Ishikawa (cell line): Measurements from ENCODE around the gene FARS2.

ENCODE experiments used
- CEBPB ChIP-seq: IDR thresholded peaks from 2 replicates; pipeline ENCODE4 v1.6.1; 2012
- CREB1 ChIP-seq: IDR thresholded peaks from 2 replicates; pipeline ENCODE4 v1.6.1; 2012; ENCODE audit warnings: low read depth
- EGR1 ChIP-seq: IDR thresholded peaks from 2 replicates; pipeline ENCODE4 v1.6.1; 2012
- EP300 ChIP-seq: IDR thresholded peaks from 2 replicates; pipeline ENCODE4 v1.6.1; 2012; ENCODE audit warnings: borderline replicate concordance
- NFIC ChIP-seq: IDR thresholded peaks from 2 replicates; pipeline ENCODE4 v1.6.1; 2012
- RAD21 ChIP-seq: IDR thresholded peaks from 2 replicates; pipeline ENCODE4 v1.6.1; 2012; ENCODE audit warnings: low read depth
- TAF1 ChIP-seq: IDR thresholded peaks from 2 replicates; pipeline ENCODE4 v1.6.1; 2012; ENCODE audit warnings: low read depth, mild to moderate bottlenecking
- TCF12 ChIP-seq: IDR thresholded peaks from 2 replicates; pipeline ENCODE4 v1.6.1; 2012; ENCODE audit warnings: low read depth
- YY1 ChIP-seq: IDR thresholded peaks from 2 replicates; pipeline ENCODE4 v1.6.1; 2012; ENCODE audit warnings: low read depth
- ZBTB7A ChIP-seq: IDR thresholded peaks from 2 replicates; pipeline ENCODE4 v1.6.1; 2012; ENCODE audit warnings: low read depth
- TF ChIP-seq, protein P1 (sequence below): IDR thresholded peaks from 2 replicates; pipeline ENCODE4 v1.6.1; 2012; ENCODE audit warnings: low read depth, mild to moderate bottlenecking
- TF ChIP-seq, protein P2 (sequence below): IDR thresholded peaks from 2 replicates; pipeline ENCODE4 v1.6.1; 2012
- TF ChIP-seq, protein P3 (sequence below): IDR thresholded peaks from 2 replicates; pipeline ENCODE4 v1.6.1; 2012

DNA sequence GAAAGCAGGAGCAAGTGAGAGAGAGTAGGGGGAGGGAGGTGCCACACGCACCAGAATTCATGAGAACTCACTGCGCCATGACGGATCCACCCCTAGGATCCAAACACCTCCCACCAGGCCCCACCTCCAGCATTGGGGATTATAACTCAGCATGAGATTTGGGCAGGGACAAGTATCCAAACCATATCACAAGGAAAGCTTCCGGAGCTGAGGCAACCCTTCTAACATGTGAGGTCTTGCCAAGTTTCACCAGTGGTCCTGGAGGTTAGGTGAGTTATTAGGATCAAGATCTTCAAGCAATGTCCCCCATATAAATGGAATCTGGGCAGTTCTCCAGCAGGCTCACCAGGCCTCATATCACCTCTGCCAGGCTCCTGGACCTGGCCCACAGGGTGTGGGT lies 437.0 kb downstream of the FARS2 start:
- TF ChIP-seq TAF1, result no peak
- TF ChIP-seq RAD21, result no peak
- peak; percentile 71 for TF ChIP-seq EP300
- TF ChIP-seq, protein P1, sequence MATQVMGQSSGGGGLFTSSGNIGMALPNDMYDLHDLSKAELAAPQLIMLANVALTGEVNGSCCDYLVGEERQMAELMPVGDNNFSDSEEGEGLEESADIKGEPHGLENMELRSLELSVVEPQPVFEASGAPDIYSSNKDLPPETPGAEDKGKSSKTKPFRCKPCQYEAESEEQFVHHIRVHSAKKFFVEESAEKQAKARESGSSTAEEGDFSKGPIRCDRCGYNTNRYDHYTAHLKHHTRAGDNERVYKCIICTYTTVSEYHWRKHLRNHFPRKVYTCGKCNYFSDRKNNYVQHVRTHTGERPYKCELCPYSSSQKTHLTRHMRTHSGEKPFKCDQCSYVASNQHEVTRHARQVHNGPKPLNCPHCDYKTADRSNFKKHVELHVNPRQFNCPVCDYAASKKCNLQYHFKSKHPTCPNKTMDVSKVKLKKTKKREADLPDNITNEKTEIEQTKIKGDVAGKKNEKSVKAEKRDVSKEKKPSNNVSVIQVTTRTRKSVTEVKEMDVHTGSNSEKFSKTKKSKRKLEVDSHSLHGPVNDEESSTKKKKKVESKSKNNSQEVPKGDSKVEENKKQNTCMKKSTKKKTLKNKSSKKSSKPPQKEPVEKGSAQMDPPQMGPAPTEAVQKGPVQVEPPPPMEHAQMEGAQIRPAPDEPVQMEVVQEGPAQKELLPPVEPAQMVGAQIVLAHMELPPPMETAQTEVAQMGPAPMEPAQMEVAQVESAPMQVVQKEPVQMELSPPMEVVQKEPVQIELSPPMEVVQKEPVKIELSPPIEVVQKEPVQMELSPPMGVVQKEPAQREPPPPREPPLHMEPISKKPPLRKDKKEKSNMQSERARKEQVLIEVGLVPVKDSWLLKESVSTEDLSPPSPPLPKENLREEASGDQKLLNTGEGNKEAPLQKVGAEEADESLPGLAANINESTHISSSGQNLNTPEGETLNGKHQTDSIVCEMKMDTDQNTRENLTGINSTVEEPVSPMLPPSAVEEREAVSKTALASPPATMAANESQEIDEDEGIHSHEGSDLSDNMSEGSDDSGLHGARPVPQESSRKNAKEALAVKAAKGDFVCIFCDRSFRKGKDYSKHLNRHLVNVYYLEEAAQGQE, result no peak
- TF ChIP-seq CREB1, result no peak
- TF ChIP-seq YY1, result no peak
- TF ChIP-seq ZBTB7A, result no peak
- TF ChIP-seq TCF12, result peak; percentile 55
- TF ChIP-seq, protein P2, sequence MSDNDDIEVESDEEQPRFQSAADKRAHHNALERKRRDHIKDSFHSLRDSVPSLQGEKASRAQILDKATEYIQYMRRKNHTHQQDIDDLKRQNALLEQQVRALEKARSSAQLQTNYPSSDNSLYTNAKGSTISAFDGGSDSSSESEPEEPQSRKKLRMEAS, result peak; percentile 2; the same call in 1 of the 2 replicates
- no peak for TF ChIP-seq EGR1
- TF ChIP-seq, protein P3, sequence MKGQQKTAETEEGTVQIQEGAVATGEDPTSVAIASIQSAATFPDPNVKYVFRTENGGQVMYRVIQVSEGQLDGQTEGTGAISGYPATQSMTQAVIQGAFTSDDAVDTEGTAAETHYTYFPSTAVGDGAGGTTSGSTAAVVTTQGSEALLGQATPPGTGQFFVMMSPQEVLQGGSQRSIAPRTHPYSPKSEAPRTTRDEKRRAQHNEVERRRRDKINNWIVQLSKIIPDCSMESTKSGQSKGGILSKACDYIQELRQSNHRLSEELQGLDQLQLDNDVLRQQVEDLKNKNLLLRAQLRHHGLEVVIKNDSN, result no peak
- peak; percentile 71 for TF ChIP-seq NFIC
- TF ChIP-seq CEBPB, result peak; percentile 54; the same call in 1 of the 2 replicates
